Stimulated activated CD8-positive, alpha-beta memory T cell treated with anti-CD3 and anti-CD28 coated beads, Interleukin-4, amount 100 ng/mL, for 4 hours (primary cell): ENCODE measurements around the gene MFSD1.
"Not testable (repeated sequence)": the region's sequence is repeated elsewhere in the genome, so short reads cannot be mapped to it uniquely, and the experiment has no call there.

Experiments used
- DNase-seq, 2 donors: peaks; one replicate each; pipeline ENCODE4 v3.0.0-alpha.2; 2020; ENCODE audit warnings: low read depth in 2 of 2, low spot score in 1 of 2

Gene MFSD1

GRCh38 chr3:158775426-158776410, 26.1 kb upstream of the MFSD1 start:
- no peak for DNase-seq

GRCh38 chr3:158776531-158776930, 25.3 kb upstream of the MFSD1 start:
- DNase-seq = no peak

DNA sequence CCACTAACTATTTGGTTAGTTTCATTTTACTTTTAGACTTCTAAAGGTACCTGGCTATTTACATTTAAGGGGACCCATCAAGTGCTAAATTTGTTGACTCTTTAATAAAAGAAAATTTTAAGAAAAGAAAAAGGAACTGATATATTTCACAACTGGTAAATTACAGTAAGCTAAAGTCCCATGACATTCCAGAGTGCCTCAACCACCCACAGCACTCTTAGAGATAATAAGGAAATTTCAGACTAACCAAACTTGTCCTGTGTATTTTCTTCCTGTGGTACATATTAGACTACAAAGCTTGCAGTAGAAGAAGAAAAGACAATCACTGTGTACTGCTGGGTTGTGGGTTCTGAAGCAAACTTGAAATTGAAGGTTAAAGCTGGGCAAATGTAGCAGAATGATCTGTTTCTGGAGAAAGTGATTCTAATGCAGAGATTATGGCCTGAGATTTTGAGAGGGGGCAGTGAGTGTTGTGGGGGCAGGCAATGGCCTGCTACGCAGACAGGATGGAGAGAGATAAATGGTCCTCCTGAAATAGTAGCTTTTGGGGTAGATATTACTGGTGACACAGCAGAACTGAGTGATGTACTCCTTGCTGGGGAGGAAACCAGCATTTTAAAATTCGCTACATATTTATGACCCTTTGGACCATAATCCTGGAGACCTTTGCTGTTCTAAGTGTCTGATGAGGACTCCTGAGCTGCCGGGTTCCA, 24.5 kb upstream of the MFSD1 start:
- DNase-seq = no peak

DNA sequence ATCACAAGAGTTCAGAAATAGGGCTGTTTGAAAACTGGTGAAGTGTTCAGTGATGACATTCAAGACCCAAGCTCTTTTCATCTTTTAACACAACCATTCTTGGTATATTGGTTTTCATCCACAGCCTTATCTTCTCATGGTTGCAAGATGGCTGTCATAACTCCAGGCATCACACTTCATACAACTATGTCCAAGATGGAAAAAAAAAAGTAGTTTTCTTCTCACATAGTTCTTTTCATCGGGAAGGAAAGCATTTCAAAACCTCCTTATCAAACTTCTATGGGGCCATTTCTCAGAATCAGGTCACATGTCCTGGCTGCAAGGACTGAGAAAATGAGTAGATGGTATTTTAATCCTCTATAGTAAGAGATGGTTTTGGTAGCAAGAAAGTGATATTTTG, 21.1 kb upstream of the MFSD1 start:
- DNase-seq = no peak

DNA sequence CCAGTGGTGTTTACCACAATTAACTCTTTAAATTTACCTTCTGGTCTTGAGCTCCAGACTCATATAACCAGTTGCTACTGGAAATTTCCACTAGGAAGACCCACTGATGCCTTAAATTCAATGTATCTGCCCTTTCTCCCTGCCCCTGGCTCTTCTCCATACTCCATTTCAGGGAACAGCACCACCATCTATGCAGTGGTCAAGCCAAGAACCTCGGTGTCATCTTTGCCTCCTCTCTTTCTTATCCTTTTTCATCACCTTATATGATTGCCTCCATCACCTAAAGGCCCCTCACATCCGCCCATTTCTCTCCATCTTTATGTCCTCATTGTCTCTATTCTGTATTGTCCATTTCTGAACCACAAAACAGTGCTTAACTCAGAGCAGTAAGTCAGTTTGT, 20.7 kb upstream of the MFSD1 start:
- DNase-seq = no peak

DNA sequence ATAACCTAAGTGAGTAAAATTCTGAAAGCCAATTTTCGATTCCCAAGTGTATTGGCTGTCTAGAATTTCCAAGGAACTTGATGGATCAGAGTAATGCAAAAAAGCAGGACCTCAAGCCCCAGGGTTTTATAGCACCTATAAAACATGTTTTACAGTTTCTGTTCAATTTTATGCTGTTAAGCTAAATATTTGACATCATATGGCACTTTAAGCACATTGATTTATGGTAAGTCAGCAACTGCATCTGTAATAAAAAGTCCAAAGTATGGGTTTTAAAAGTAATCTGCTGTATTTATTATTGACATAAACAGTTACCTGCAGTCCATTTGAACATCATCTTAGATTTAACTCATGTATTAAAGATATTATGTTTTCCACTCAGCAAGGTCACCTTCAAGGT, 20.0 kb upstream of the MFSD1 start:
- DNase-seq = no peak

GRCh38 chr3:158782283-158782989, 19.4 kb upstream of the MFSD1 start:
- DNase-seq = no peak

- DNase-seq = no peak
Observed at GRCh38 chr3:158783051-158783450, 18.8 kb upstream of the MFSD1 start.

GRCh38 chr3:158785972-158786371, 15.9 kb upstream of the MFSD1 start:
- no peak for DNase-seq

DNA sequence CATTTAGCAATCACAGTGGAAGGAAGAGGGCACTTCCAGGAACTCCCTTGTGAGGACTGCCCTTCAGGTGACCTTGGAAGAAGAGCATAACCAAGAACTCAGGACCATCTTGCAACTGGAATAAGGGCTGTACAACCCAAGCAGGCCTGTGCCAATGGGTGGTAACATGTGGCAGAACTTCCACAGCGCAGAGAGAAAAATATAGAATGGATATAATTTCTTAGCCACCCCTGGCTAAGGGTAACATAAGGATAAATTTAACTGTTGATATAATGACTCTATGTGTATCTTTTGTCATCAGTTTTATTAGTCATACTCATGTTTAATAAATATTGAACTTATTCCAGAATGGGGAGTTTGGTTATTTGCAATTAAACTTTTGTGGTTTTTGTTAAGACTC, 13.4 kb upstream of the MFSD1 start:
- no peak for DNase-seq

DNA sequence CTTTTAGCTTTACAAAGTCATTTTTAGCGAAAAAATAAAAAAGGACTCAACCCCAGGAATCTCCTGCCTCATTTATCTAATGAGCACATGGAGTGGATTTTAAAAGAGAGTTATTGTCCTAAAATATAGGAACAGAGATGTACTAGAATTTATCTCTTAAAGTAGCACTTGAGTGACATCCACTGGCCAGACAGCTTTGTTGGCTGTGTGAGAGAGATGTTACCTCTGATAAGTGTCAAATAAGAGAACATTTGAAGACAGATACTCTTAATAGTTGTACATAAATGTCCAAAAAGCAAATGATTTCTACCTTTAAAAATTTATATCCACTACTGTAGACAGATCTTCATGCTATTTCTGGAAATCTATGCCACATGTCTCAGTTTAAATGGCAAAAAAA, 12.3 kb upstream of the MFSD1 start:
- no peak for DNase-seq

DNA sequence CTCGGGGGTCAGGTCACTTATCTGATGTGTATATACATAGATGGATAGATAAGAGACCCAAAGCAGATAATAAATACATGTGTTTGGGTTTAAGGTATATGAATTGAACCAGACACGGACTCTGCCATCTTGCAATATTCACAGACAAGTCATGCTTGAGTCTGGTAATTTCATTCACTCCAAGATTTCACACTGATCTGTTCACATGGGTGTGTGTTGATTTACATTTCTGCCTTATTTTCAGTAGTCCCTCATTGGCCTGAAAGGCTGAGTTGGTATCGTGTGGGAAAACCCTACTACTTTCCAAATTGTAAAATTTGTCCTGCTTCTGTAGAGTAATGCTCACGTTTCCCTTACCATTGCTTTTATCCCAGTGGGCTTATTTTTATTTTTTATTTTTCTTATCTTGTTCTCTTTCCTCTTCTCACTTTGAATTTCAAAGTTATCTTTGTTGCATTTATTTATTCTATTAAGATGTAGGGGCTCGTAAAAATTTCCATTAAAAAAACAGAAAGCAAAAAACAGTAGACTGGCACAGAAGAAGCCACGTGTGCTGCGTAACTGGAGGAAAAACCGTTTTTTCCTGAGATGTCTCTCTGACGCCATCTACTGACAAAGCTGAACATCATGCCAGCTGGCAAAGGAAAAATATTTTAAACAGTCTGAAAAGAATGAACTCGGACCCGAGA, 10.8 kb upstream of the MFSD1 start:
- DNase-seq = no peak

DNA sequence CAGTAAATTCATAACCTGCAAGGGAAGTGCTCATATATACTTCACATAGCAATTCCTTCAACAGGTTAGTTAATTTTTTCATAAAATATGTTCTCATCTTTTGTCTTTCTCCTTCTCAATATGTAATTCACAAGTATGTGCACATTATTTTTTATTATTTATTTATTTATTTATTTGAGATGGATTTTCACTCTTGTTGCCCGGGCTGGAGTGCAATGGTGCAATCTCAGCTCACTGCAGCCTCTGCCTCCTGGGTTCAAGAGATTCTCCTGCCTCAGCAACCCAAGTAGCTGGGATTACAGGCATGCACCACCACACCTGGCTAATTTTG, 10.3 kb upstream of the MFSD1 start:
- DNase-seq = not testable (repeated sequence)

- no peak for DNase-seq
Observed at GRCh38 chr3:158792709-158793108, 9.1 kb upstream of the MFSD1 start.

- DNase-seq = no peak
Observed at GRCh38 chr3:158794206-158794605, 7.6 kb upstream of the MFSD1 start.

DNA sequence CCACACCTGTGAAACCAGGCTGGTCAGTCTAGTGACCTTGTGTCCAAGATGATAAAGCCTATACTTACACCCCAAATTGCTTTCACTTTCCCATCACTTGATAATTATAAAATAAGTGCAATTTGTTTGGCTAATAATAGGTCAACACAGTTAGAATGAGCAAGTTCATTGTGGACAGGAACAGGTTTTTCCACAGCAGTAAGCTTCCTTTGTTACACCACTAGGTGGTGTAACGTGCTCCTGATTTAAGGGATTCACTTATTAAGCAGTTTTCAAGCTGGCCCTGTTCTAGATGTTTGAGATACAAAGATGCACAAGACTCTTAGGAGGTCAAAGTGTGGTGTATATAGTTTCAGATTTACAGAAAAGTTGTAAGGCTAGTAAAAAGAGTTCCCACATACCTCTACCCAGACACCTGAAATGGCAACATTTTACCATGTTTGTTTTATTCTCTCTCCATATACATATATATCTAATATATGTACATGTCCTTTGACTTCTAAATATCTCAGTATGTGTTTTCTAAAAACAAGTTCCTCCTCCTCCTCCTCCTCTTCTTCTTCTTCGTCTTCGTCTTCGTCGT, 6.8 kb upstream of the MFSD1 start:
- no peak for DNase-seq

- DNase-seq = no peak
Observed at GRCh38 chr3:158801201-158801600, 653 bp upstream of the MFSD1 start.

DNA sequence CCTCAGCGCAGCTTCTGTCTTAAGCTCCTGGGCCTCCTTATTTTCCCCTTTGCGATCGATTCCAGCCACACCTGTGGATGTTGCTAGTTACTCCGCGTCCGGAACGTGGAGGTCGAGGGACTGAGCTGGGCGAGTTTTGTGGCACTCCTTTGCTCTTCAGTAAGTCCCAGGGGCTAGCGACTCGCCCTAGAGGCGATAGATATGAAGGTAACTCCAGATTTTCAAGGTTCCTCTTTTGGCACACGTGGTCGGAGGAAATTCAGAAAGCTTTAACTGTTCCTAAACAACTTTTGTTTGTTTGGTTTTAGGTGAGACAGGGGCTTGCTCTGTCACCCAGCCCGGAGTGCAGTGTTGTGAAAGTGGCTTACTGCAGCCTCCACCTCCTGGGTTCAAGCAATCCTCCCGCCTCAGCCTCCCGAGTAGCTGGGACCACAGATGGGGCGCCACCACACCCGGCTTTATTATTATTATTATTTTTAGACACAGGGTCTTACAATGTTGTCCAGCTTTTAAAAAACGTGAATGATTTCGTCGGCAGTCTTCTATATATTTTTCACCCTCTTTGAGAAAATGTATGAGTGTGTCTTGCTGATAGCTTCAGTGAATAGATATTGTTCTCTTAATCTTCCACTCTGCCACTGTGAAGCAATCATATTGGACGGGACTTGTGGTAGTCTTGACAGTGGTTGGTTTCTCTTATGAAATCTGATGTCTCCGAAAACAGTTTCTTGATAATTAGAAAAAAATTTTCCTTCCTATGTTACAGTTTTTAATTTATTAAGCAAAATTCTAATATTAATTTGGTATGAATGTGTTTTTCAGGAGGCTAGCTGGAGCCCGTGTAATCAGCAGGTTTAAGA, 785 bp downstream of the MFSD1 start:
- DNase-seq = no peak

- DNase-seq = no peak
Observed at GRCh38 chr3:158804441-158804840, 2.6 kb downstream of the MFSD1 start.

GRCh38 chr3:158808697-158809096, 6.8 kb downstream of the MFSD1 start:
- no peak for DNase-seq
